Motor neuron (in vitro differentiated cells): Measurements from ENCODE around the gene ZCCHC24. TPM values are rescaled to one million over a fixed set of nuclear protein-coding genes. Genes with fewer than 3 reads are reported as not detected.

Experiments
- ATAC-seq, 8 experiments: fragments of 200-7000 bp; cut with Tn5 transposase; replicated peaks in 6 of 8; 2 replicates each; pipeline ENCODE4 v1.8.0; 2021; ENCODE audit warnings: mild to moderate bottlenecking in 8 of 8, moderate library complexity in 8 of 8
- H3K27ac ChIP-seq, 2 donors: fragments of 250-450 bp; sonication (Bioruptor Pico); 2 replicates each; pipeline ENCODE4 v1.9.0; 2021; ENCODE audit warnings: antibody characterized with exemption in 2 of 2, mild to moderate bottlenecking in 2 of 2, moderate library complexity in 1 of 2
- H3K4me1 ChIP-seq, 2 donors: fragments of 250-450 bp; sonication (Bioruptor Pico); replicated peaks in 1 of 2; 2 replicates each; pipeline ENCODE4 v1.6.1; 2021; ENCODE audit warnings: antibody characterized with exemption in 2 of 2, mild to moderate bottlenecking in 2 of 2, moderate library complexity in 1 of 2
- H3K4me3 ChIP-seq, 5 donors: fragments of 250-450 bp; sonication (Bioruptor Pico); 2 replicates each; pipeline ENCODE4 v1.9.0; 2021; ENCODE audit warnings: antibody characterized with exemption in 5 of 5, mild to moderate bottlenecking in 5 of 5, moderate library complexity in 4 of 5
- WGBS, 10 experiments: fragments of 450-650 bp; shearing (Covaris generic); methylation state at CpG; one replicate each; pipeline ENCODE4 v1.0.0; 2022; 5-methylcytosine and 5-hydroxymethylcytosine counted together
- in situ Hi-C, 9 experiments: fragments of 400-800 bp; cut with MboI; loops; one replicate each; pipeline ENCODE4 v1.15.0; 2021; ENCODE audit warnings: low sequenced_read_pairs in 9 of 9, low pct_unique_long_range_greater_than_20kb in 2 of 9; ENCODE audit not compliant: unreplicated experiment in 9 of 9
- total RNA-seq, 8 experiments: library from RNA; unstranded; fragments of 300-600 nt; gene quantifications; 2 replicates each; pipeline versions ENCODE4 v1.2.3 to v1.2.4, GENCODE V29; 2022

ZCCHC24 gene
- total RNA-seq, 8 experiments from 2014 or later: 0.67 to 39.5 (median 8.0) TPM

DNA sequence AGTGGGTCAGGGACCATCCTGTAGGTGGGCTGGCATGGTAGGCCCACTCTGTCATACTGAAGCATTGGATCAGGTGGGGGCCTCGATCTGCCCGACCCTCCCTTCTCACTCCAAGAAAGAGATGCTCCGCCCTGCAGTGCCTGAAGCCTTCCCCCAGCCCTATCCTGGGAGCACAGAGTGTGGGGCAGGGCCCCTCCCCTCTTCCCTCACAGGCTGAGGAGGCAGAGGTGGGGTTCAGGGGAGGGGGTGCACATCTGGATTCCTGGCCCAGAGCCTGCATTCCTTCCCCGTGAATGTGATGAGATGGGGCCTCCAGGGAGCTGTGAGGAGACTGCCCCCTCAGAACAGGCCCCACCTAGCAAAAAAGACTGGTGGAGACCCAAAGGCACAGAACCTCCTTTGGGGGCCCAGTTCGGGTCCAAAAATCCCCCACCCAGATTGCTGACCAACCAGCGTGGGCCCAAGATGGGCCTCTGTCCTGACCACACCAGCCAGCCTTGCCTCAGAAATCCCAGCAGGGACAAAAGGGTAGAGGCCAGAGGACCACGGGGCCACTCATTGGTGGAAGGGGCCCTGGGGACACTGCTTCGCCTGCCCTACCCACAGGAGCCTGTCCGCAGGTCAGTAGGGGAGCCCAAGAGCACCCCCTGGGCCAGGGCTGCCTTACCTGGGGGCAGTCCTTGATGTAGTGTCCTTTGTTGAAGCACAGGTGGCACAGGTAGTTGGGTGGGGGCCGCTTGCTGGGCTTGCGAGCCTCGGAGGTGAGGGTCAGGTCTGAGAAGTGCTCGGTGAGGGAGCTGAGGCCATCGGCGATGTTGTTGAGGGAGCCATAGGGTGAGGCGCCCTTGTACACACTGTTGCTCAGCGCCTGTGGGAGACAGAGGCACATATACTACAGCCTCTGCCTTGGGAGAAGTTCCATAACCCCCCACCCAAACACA, 13.3 kb downstream of the ZCCHC24 start:
- Histone ChIP-seq H3K27ac (no peak overlapping the region), H3K4me1 (peaks cover 18 to 24% of the 10 kb centered on the region in 2 donors), H3K4me3 (no peak overlapping the region)
- peak in 2 of 8 experiments; percentile 24 to 74 for ATAC-seq
- 0 to 100% (median 97%) methylated on average over 1 to 6 of the region's 17 CpGs; no CpG with 5 or more reads in 5 of the 10 experiments for WGBS, 10 experiments
- in situ Hi-C loops: no loop called here

DNA sequence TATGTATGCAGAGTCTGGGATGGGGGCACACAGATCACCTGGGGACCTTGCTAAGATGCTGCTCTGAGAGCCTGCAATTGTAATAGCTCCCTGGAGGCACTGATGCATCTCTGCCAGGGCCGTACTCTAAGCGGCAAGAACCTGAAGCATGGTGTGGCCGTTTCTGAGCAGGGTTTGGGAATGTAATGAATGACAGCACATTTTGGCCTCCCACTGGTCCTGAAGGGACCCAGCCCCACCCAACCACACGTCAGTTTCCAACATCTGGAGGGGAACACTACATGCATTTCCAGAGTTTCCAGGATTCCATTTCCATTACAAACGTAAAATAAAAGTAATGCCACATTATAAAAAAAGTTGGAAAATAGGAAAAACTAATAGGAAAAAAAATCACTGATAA, 14.0 kb downstream of the ZCCHC24 start:
- no peak overlapping the region for H3K27ac ChIP-seq
- peaks cover 18 to 24% of the 10 kb centered on the region in 2 donors for H3K4me1 ChIP-seq
- in situ Hi-C loops: no loop called here
- H3K4me3 ChIP-seq: no peak overlapping the region
- WGBS, 10 experiments: 17 to 100% (median 27%) methylated on average over 1 to 4 of the region's 5 CpGs; no CpG with 5 or more reads in 5 of the 10 experiments
- peak in 7 of 8 experiments; percentile 16 to 67 (median 24) for ATAC-seq

- H3K27ac ChIP-seq: no peak overlapping the region
- H3K4me1 ChIP-seq: peaks cover 18 to 24% of the 10 kb centered on the region in 2 donors
- 14 to 62% (median 20%) methylated on average over 1 to 2 of the region's 2 CpGs; no CpG with 5 or more reads in 7 of the 10 experiments for WGBS, 10 experiments
- ATAC-seq: peak in 6 of 8 experiments; percentile 2 to 78 (median 75)
- H3K4me3 ChIP-seq: no peak overlapping the region
- in situ Hi-C loops: no loop called here
Observed at GRCh38 chr10:79430936-79431335, 14.5 kb downstream of the ZCCHC24 start.

DNA sequence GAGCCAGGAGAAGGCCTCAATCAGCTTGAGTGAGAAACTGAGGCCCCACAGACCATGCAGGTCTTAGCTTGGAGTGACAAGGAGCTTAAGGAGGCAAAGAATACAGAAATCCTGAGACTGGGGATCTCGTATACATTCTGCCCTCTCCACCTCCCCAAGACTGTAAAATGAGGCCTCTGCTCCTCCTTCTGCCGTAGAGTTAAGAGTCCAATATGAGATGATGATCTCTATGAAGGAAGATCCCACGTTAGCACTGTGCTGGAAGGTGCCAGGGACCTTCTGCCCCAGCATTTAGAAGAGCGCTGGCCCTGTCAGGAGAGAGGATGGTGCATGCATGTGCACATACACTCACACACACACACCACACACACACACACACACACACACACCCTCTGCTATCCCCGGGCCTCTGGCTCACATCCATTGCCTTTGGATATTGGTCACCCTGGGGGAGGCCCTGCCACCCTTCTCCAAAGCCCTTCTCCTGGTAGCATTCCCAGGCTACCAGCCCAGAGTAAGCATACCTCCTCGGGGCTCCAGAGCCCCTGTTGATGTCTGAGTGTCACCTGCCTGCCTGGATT, 15.0 kb downstream of the ZCCHC24 start:
- Histone ChIP-seq H3K27ac (no peak overlapping the region), H3K4me3 (no peak overlapping the region), H3K4me1 (peaks cover 14 to 19% of the 10 kb centered on the region in 2 donors)
- WGBS, 10 experiments: 56 to 90% (median 69%) methylated on average over 1 to 5 of the region's 6 CpGs; no CpG with 5 or more reads in 4 of the 10 experiments
- peak in 5 of 8 experiments; percentile 46 to 70 (median 64) for ATAC-seq
- in situ Hi-C loops: no loop called here

DNA sequence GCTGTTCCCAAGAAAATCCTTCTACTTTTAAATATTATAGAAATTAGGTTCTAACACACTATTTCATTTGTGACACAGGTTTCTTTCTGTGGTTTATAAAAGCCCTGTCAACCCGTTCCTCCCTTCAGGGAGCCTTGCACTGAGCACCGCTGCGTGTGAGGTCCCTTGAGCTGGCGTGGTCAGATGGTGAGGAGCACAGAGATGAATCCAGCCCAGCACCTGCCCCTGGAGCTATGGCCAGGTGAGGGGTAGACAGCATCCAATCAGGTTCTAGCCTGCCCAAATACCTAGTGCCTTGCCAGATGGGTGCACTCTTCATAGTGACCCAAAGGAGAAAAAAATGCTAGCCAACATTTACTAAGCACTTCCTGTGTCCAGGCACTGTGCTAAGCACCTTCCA, 15.7 kb downstream of the ZCCHC24 start:
- ATAC-seq: no peak
- WGBS, 10 experiments: 83 to 100% (median 89%) methylated on average over 1 to 3 of the region's 4 CpGs; no CpG with 5 or more reads in 5 of the 10 experiments
- Histone ChIP-seq H3K4me3 (no peak overlapping the region), H3K27ac (no peak overlapping the region), H3K4me1 (peaks cover 11 to 12% of the 10 kb centered on the region in 2 donors)
- in situ Hi-C loops: no loop called here

DNA sequence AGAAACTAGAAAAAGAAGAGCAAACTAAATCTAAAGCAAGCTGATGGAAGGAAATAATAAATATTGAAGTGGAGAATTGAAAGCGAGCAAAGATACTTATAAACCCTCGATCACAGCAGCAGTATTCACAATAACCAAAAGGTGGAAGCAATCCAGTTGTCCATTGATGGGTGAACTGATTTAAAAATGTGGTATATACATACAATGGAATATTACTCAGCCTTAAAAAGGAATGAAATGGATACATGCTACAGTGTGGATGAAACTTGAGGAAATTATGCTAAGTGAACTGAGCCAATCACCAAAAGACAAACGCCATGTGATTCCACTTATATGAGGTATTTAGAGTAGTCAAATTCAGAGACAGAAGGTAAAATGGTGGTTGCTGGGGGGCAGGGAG, 17.5 kb downstream of the ZCCHC24 start:
- peaks cover 11 to 12% of the 10 kb centered on the region in 2 donors for H3K4me1 ChIP-seq
- H3K27ac ChIP-seq: no peak overlapping the region
- 92 to 100% (median 97%) methylated on average over 2 to 3 of the region's 3 CpGs; no CpG with 5 or more reads in 2 of the 10 experiments for WGBS, 10 experiments
- ATAC-seq: no peak
- in situ Hi-C loops: no loop called here
- H3K4me3 ChIP-seq: no peak overlapping the region

GRCh38 chr10:79425074-79425532, 20.3 kb downstream of the ZCCHC24 start:
- no peak overlapping the region for H3K4me3 ChIP-seq
- WGBS, 10 experiments: 0 to 100% (median 67%) methylated on average over 1 to 3 of the region's 5 CpGs; no CpG with 5 or more reads in 5 of the 10 experiments
- ATAC-seq: peak in 1 of 8 experiments; percentile 12
- no peak overlapping the region for H3K27ac ChIP-seq
- in situ Hi-C loops: no loop called here
- H3K4me1 ChIP-seq: peaks cover 0 to under 1% of the 10 kb centered on the region in 2 donors

DNA sequence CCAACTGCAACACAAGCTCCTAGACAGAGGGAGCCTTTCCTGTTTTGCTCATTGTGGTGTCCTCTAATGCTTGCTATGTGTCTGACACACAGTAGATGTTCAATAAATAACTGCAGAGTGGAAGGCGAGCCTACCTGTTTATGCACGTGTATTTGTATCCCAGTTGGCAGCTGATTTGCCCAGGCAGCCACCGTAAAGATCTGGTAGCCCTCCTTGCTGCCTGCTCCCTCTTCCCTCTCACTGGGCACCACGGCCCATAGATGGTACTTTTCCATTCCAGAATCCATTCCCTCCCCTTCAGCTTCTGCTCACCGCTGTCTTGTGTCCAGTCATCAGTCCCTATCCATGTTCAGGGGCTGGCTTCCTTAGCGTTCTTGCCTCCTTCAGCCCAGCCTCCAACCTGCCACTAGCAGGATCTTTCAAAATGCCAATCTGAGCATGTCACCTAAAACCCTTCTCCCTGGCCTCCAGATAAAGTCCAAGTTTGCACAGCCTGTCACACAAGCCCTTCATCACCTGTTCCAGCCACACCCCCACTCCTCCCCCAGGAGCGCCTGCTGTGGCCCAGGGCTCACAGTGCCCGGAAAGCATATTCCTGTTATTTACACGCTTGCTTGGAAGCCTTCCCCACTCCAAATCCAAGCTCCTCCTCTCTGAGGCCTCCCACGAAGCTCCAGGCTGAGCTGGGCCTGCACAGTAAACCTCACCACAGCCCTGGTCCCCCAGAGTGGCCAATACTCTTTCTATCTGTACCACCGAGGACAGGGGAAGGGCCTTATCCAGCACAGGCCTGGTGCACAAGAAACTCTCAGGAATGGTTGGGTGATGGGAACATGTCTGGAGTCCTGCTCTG, 21.0 kb downstream of the ZCCHC24 start:
- 40 to 82% (median 65%) methylated on average over 1 to 10 of the region's 11 CpGs; no CpG with 5 or more reads in 3 of the 10 experiments for WGBS, 10 experiments
- in situ Hi-C loops: no loop called here
- Histone ChIP-seq H3K4me1 (peaks cover 0 to 2% of the 10 kb centered on the region in 2 donors), H3K27ac (peak overlapping the region in 1 of 2 donors; percentile 14), H3K4me3 (no peak overlapping the region)
- ATAC-seq: peak in 7 of 8 experiments; percentile 19 to 52 (median 42)

GRCh38 chr10:79422178-79422892, 23.1 kb downstream of the ZCCHC24 start:
- Histone ChIP-seq H3K4me3 (no peak overlapping the region), H3K4me1 (peaks cover 0 to 2% of the 10 kb centered on the region in 2 donors), H3K27ac (no peak overlapping the region)
- 0 to 80% (median 49%) methylated on average over 1 to 7 of the region's 9 CpGs; no CpG with 5 or more reads in 5 of the 10 experiments for WGBS, 10 experiments
- in situ Hi-C loops: no loop called here
- peak in 4 of 8 experiments; percentile 14 to 90 (median 80) for ATAC-seq

DNA sequence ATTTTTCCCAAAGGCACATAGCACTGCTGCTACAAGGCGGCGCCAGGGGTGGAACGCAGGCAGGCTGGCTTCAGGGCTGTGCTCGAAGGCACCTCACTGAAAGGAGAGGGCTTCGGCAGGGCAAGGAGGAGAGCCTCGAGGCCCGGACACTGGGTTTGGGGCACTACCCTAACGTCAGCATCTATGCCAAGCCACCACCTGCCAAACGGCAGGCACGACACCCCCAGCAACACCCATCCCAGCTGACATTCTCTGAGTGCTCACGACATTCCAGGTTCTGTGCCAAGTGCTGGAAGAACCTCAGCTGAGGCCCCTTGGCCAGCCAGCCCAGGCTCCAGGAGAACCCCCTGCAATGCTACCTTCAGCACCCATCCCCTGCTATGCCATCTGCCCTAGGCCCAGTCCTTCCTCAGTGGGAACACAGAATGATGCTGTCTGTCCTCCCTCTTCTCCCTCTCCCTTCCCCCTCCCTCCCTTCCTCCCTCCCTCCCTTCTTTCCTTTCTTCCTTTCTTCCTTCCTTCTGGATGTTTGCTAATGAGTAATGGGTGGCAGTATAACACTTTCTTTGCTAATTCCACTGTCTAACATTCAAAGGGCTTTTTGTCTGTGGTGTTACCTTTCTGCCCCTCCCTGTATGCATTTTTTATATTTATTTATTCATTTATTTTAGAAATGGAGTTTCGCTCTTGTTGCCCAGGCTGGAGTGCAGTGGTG, 24.3 kb downstream of the ZCCHC24 start:
- in situ Hi-C loops: no loop called here
- ATAC-seq: no peak
- no peak overlapping the region for H3K4me3 ChIP-seq
- 58 to 100% (median 84%) methylated on average over 1 to 5 of the region's 12 CpGs; no CpG with 5 or more reads in 1 of the 10 experiments for WGBS, 10 experiments
- H3K4me1 ChIP-seq: peaks cover 0 to 2% of the 10 kb centered on the region in 2 donors
- no peak overlapping the region for H3K27ac ChIP-seq

DNA sequence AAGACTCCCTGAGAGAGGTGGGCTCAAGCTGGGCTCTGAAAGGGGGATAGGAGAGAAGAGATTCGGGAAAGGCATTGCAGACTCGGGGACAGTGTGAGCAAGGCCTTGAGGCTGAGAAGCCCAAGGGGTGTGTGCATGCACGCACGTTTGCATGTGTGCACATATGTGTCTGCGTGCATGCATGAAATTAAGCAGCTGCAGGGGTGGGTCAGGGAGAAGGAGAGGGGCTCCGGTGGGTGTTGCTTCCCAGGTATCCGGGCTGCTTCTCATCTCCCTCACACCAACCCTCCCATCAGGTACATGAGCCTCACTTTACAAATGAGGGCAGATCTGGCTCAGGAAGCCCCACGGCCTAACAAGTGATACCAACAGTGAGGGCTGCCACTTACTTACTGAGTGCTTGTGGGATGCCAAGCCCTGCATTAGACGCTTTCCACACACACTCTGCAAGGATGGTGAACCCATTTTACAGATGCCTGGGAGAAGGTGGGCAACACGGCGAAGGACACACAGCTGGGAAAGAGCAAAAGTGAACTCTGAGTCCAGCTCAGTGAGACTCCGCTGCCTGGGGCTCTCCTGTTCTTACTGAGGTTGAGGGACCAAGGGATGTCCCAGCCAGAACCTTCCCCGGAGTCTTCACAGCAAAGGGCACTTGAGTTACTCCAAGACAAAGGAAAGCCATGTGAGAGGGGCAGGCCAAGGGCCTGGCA, 26.4 kb downstream of the ZCCHC24 start:
- Histone ChIP-seq H3K4me3 (no peak overlapping the region), H3K27ac (no peak overlapping the region), H3K4me1 (peaks cover 0 to 2% of the 10 kb centered on the region in 2 donors)
- peak in 3 of 8 experiments; percentile 6 to 46 (median 30) for ATAC-seq
- in situ Hi-C loops: no loop called here
- WGBS, 10 experiments: 34 to 100% (median 93%) methylated on average over 1 to 6 of the region's 13 CpGs; no CpG with 5 or more reads in 5 of the 10 experiments
